HCEC 1CT (cell line): ENCODE results near the gene HSPA1L.
A peak's percentile ranks its signal among the peaks of the same experiment; 100 is the strongest.
"Not testable (repeated sequence)": the region's sequence is repeated elsewhere in the genome, so short reads cannot be mapped to it uniquely, and the experiment has no call there.

Source experiments
- DNase-seq: peaks from one replicate; pipeline ENCODE4 v3.0.0-alpha.2; 2017

HSPA1L gene

DNA sequence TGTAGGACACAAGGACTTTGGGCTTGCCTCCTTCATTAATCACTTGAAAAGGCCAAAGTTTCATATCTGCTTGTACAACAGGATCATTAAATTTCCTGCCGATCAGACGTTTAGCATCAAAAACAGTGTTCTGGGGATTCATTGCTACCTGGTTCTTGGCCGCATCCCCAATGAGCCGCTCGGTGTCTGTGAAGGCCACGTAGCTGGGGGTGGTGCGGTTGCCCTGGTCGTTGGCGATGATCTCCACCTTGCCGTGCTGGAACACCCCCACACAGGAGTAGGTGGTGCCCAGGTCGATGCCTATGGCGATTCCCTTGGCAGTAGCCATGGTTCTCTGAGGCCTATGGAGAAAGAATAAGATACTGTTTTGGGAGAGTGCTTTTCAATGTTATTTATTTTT, 3.4 kb downstream of the HSPA1L start:
- DNase-seq: no peak

DNA sequence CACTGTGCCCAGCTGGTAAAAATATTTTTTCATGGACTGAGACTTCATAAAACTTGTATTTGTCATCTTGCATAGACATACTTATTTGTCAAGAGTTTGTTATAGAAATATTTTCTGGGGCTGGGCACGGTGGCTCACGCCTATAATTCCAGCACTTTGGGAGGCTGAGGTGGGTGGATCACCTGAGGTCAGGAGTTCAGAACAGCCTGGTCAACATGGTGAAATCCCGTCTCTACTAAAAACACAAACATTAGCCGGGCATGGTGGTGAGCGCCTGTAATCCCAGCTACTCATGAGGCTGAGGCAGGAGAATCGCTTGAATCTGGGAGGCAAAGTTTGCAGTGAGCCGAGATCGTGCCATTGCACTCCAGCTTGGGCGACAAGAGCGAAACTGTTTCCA, 6.5 kb downstream of the HSPA1L start:
- not testable (repeated sequence) for DNase-seq

DNA sequence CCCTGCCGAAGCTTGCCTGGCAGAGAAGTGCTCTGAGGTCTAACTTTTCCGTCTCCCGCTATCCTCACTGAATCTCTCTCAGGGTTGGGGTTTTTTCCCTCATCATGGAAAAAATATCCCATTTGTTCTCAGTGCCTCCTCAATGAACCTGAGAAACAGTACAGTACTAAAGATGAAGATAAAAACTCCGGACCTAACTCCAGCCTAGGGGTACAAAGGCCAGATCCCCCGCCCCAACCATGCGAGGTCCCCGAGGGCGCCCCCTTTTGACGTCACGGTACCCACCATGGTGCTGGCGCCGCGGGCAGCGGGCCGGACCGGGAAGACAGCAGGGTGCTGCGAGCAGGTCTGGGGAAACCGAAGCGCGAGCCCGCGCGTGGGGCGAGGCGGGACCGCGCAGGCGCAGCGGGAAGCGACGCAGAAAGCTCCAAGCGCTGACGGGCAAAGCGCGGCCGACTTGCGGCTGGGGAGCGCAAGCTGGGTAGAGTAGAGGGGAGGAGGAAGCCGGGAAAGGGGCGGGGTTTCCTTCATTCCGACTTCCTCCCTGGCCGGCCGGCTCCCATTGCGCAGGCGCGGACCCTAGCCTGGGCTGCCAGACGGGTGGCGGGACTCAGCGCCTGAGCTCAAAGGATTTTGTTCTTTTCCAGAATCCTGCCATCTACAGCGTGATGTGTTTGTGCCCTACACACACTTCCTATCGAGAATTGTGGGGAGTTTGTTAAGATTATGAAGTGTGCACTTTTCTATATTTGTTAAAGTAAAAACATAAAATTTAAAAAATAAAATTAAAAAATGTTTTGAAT, 8.4 kb downstream of the HSPA1L start, which contains the start of gene LSM2:
LSM2 (minus strand) TSS at position 497 of the 803 bp plus-strand sequence; CDS start at position 288, 209 bp downstream.
- peak; percentile 95 for DNase-seq

DNA sequence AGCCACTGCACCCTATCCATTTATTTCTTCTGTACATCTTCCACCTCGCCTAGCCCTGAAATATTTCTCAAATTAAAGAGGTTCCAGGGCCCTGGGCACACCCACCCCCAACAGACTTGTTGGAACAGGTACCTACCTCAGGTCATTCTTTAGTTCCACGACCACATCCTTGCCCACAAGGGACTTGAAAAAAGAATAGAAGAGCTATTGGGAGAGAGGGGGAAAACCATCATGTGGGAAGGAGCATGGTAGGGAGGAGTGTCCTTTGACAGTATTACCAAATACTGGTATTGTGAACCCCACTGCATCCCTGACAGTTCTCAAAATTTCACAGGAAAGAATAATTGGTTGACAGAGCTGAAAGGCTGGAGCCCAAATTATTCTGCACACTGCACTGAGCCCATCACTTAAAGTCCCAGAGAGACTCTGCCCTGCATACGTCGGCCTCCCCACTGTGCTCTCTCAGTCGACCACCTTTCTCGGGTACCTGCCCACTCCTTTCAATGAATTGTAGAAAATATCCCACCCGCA, 9.1 kb downstream of the HSPA1L start:
- DNase-seq: no peak

DNA sequence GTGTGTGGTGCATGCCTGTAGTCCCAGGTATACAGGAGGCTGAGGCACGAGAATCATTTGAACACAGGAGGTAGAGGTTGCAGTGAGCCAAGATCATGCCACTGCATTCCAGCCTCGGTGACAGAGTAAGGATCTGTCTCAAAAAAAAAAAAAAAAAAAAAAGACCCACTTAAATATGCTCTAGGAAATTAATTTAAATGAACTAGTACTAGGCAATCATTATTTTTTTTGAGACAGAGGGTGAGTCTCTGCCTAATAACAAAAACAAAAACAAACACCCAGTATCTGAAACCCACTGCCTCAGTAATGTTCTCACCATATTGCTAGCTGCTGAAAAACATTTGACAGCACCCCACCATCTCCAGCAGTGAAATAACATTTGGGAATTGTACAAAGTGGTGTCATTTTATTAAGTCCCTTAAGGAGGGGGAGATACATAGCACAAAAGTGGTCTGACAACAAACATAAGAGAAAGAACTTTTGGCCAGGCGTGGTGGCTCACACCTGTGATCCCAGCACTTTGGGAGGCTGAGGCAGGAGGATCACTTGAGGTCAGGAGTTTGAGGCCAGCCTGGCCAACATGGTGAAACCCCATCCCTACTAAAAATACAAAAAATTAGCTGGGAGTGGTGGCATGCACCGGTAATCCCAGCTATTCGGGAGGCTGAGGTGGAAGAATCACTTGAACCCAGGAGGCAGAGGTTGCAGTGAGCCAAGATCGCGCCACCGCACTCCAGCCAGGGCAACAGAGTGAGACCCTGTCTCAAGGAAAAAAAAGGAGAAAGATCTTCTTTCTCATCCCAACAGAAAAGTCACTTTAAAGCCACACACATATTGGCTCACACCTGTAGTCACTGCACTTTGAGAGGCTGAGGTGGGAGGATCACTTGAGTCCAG, 13.8 kb downstream of the HSPA1L start:
- not testable (repeated sequence) for DNase-seq

DNA sequence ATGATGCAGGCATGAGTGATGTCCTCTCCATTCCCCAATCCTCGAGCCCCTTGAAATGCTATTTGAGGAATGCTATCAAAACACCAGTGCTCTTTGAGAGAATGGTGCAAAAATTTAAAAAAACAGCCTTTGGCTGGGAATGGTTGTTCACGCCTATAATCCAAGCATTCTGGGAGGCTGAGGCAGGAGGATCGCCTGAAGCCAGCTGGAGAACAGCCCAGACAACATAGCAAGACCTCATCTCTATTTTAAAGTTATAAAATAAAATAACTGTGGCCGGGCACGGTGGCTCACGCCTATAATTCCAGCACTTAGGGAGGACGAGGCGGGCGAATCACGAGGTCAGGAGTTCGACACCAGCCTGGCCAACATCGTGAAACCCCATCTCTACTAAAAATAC, 15.3 kb downstream of the HSPA1L start:
- DNase-seq: no peak

DNA sequence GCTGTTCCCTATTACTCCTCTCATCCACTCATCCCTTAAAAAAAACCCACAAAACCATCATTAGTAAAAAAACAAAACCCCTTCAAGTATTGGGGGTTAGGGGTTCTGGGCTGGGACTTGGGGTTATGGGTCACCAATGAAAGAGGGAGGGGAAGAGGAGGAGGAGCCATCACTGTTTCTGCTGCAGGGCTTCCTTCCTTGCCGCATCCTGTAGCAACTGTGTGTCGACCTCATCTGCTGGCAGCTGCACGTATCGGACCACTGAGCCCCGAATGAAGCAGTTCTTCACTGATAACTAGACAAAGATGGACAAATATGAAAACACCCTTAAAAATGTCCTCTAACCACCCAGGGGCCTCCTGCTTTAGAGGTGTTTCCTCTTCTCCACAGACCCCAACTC, 17.5 kb downstream of the HSPA1L start:
- DNase-seq: no peak

DNA sequence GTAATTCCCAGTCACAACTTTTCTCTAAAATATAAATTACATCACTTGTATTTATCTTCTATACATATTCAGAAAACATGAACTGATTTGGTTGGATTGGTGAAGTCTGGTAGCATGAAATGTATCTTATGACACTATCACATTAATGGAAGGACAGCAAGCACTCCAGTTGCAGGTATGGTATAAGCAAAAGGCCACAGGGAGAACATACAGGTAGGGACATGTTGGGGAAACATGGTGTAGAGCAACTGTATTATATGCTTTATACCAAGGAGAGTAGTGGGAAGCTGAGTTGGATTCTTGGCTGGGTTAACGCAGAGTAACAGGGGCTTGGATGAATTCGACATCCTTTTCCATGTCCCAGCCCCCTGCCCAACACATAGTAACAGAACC, 18.1 kb downstream of the HSPA1L start:
- DNase-seq: no peak

DNA sequence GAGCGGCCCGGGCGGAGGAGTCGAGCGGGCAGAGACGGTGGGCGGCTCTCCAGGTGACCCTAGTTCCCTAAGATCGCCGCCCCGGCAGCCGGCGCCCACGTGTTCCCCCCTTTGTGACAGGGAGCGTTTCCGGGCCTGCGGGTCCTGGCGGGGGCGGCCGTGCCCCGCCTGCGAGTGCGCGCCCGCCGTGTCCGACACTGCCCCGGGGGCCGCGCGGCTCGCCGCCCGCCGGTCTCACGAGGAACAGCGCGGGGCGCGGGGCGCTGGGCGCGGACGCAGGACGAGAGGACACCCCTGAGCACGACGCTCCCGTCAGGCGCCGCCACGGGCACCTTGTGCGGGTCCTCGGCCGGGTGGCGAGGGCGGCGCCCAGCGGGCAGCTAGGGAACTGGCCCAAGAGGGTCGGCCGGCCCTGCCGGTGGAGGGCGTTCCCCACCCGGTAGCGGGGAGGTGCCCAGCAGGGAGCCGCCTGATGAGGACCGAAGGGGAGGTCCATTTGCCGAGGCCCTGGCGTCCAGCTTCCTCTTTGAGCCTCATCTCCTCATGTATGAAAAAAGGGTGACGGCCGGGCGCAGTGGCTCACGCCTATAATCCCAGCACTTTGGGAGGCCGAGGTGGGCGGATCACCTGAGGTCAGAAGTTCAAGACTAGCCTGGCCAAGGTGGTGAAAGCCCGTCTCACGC, 19.3 kb downstream of the HSPA1L start, which contains the start of gene VARS1:
VARS1 (minus strand) TSS at position 137 of the 683 bp plus-strand sequence. CDS start 535 bp downstream, outside the sequence.
- peak; percentile 91 for DNase-seq

DNA sequence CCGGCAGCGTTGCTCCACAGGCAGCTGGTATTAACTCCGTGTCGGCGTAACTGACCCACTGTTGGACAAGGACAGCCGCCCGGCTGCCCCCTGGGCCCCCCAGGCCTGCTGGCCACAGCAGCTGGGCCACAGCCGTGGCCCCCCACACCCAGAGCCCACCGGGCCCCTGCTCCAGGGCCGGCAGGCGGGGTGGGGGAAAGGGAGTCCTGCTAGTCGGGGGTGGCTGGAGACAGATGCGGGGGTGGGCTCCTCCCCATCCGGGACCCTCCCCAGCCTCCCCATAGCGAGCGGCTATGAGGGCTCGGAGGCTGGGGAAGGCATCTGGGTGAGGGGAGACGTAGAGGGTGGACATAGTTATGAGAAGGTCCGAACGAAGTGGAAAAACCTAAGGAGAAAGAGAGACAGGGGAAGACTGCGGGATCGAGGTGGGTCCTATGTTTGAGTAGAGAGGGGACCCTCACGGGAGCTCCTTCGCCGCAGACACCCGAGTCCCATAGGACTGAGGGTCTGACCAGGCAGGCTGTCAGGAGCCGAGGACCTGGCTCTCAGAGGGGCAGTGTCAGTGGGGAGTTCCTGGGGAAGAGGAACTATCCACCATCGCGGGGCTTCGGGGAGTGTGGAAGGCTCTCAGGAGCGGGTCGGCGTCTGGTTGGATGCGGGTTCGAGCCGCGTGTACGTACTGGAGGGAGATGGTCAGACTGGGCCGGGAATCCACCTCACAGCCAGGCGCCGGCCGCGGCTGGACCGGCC, 20.0 kb downstream of the HSPA1L start:
- no peak for DNase-seq

DNA sequence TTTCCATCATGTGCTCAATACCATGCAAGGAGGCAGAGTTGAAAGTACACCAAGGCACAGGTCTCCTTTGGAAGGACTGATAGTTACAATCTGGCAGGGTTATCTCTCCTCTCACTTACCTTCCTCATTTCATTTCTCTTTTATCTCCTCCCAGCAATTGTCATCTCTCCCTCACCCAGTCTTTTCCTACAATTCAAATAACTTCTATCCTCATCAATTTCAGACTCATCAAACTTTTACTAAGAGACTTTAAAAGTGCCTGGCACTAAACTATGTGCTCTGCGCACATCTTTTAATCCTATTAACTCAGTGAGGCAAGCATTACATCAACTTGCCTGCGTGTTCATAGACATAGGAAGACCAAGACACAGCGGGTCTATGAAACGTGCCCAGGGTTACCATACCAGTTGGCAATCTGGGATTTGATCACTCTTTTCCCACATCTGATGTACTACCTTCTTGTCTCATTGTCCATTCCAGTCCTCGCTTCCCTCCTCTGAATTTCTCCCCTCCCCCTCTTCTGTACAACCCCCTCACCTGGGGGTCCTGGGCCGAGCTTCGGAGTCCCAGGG, 20.7 kb downstream of the HSPA1L start:
- peak; percentile 37 for DNase-seq

DNA sequence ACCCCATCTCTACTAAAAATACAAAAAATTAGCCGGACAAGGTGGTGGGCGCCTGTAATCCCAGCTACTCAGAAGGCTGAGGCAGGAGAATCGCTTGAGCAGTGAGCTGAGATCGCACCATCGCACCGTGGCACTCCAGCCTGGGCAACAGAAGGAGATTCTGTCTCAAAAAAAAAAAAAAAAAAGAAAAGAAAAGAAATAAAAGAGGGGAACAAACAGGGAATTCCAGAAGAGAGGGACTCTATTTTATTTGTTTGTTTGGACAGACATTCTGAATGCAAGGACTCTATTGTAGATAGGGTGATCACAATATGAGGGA, 21.2 kb downstream of the HSPA1L start:
- DNase-seq: not testable (repeated sequence)

DNA sequence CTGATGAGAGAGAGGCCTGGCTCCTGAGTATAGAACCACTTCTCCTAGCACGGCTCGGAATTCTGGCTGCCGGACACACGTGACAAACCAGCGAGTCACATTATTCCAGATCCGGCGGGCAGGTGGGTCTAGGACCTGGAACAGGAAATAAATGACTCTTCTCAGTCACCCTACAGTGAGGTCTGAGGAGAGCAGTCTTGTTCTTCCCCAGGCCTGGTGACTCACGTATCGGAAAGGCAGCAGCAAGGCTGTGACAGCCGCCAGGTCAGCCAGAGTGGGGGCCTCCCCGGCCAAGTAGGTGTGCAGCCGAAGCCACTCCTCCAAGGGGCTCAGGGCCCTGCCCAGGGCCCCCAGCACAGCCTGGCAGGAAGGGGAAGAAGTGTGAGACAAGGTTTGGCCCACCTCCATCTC, 22.3 kb downstream of the HSPA1L start:
- DNase-seq: peak; percentile 31

DNA sequence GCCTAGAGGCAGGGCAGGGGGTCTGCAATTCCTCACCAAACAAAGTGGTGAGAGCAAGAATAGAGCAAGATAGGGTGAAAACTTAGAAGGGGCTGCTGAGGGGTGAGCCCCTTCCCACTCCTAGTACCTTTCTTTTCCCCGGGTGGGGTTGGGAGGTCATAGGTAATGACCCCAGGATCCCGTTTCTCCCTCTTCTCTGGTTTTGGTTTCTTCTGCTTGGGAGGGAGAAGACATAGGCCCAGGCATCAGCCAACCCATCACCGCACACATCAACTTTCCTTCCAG, 23.1 kb downstream of the HSPA1L start:
- no peak for DNase-seq

DNA sequence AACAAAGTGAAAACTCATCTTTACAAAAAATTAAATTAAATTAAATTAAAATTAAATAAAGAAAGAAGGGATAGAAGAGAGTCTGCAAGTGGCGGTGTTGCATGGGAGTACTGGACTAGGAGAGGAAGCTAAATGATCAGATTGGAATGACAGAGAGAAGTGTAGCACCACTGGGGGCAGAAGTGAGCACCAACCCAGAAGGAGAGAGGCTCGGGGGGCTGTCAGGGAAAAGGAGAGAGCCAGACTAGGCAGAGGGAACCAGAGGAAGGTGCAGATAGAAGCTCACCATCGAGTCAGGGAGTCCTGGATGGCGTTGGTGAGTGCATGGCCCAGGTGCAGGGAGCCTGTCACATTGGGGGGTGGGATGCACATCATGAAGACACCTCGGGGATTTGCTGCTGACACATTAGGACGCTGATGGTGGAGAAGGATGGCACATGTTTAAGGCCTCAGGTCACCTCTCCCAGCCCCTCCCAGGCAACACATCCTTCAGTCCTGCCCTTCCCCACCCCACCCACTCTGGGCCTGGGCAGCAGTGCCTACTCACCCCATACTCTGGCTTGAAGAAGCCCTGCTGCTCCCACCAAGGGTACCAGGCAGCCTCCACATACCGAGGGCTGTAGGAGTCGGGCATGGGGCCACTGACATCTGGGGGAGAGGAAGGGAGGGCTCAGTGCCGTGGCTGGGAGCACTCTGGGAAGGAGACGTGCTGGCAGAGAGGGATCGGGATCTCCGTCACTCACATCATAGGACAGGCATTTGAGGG, 23.6 kb downstream of the HSPA1L start:
- peak; percentile 66 for DNase-seq

DNA sequence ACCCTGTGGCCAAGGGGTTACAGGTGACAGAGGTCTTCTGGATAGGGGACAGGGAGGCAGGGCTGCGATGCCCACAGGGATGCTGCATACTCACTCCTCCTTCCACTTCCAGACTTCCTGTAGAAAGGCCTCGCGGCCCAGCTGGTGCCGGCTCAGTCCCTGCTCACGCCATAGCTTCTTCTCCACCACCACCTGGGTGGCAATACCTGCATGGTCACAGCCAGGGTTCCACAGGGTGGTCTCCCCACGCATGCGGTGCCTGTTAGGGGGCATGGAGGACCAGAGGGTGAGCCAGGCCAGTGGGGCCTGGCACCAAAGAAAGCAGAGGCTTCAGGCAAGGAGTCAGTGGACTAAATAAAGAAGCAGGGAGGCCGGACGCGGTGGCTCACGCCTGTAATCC, 29.6 kb downstream of the HSPA1L start:
- DNase-seq: no peak

DNA sequence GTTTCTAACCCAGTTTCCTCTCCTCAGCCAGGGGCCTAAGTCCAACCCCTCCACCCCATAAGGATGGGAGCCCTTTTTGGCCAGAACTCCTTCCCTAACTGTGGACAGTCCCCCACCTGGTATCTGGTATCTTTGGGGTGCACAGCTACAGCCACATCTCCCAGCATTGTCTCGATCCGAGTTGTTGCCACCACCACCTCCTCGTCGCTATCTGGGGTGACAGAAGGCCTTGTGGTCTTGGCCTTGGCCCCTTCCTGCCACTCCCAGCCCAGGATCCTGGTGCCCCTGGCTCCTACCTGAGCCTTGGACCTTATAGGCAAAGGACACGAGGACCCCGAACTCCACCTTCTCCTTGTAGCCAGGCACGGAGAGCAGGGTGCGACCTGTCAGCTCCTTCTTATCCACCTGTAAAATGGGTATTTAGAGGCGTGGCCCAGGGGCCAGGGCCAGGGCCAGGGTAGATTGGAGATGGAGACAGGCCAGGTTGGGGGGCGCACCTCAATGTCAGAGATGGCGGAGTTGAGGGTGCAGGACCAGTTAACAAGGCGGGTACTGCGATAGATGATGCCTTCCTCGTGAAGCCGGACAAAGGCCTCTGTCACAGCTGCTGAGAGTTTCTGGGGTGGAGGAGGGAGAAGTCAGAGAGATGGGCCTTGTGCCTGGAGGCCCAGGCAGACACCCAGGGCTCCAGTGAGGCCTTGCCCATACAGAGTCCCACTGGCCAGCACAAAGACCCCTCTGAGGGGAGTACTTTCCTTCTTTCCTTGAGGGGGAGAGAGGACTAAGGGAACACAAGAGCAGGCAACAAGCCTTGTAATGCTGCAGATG, 30.8 kb downstream of the HSPA1L start:
- no peak for DNase-seq

DNA sequence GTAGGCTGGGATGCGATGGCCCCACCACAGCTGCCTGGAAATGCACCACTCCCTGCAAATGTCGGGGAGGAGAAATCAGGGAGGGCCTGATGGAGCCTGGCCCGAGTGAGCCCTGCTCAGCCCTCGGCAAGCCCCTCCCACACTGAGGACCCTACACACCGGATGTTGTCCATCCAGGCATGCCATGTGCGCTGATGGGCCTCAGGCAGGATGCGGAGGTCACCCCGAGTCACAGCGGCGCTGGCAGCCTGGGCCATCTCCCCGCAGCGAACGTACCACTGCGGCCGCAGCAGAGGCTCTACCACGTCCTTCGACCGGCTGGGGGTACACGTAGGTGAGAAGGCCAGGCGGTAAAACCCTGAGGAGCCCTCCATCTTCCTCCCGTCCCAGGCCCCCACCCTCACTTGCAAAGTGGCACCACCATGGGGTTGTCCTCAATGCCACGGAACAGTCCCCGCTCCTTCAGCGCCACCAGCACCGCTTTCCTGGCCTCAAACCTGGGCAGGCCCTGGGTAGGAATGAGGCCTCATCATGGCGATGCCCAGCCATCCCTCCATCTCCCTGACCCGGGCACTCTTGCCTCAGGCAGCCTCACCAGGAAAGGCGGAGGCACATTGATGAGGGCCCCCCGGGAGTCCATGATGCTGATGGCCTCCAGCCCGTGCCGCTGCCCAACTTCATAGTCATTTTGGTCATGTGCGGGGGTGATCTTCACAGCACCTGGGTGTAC, 32.8 kb downstream of the HSPA1L start:
- no peak for DNase-seq

DNA sequence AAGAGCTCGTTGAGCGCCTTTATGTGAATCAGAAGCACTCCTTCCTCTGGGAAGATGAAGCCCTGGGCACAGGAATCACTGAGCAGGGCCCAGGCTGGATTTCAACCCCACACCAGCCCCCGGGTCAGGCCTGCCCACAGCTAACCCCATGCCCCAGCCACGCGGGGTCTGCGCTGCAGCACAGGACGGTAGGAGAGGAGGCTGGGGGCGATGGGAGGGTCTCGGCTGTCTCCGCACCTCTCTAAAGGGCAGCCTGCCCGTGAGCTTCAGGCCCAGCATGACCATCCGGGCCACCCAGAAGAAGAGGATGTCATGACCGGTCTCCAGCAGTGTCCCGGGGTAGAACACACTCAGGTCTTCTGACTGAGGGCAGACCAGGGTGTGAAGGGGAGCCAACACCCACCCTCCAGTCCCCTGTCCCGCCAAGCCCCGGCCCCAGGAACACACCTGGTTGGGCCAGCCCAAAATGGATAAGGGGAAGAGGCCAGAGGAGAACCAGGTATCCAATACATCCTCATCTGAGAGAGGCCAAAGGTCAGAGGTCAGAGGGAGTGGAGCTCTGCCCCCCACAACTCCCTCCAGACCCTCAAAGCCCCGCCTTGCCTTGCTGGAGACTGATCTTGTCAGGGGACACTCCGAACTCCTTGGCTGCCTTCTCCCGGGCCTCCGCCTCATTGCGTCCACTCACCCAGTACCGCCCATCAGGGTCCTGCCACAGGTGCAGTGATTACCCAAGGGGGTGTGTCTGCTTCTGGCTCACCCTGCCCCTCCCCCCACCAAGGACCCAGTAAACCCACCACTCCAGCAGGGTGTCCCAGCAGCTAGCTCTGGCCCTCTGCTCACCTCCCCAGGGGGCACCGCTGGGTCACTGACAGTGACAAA, 33.6 kb downstream of the HSPA1L start:
- DNase-seq: no peak
